ENCODE results near the gene ACSM6. TPM values are rescaled to one million over a fixed set of nuclear protein-coding genes. Genes with fewer than 3 reads are reported as not detected.

The ACSM6 gene
- total RNA-seq, 1 donor from 2014 or later = not detected

GRCh38 chr10:95181726-95182125 is 12.3 kb upstream of the ACSM6 start:
- no peak for TF ChIP-seq CTCF (IDR thresholded peaks at IDR 0.05)
- Mint-ChIP-seq H3K4me3 (ENCODE audit: unreplicated experiment) (no peak overlapping the region), H3K36me3 (ENCODE audit: unreplicated experiment) (no peaks in the 10 kb centered on the region), H3K9me3 (ENCODE audit: unreplicated experiment) (no peaks in the 10 kb centered on the region), H3K4me1 (ENCODE audit: unreplicated experiment) (peaks cover 5% of the 10 kb centered on the region), H3K27ac (ENCODE audit: unreplicated experiment) (no peak overlapping the region), H3K27me3 (ENCODE audit: unreplicated experiment) (peaks cover 50% of the 10 kb centered on the region)
- no peak for DNase-seq (ENCODE audit: extremely low spot score, unreplicated experiment)

GRCh38 chr10:95183271-95184230 is 10.5 kb upstream of the ACSM6 start:
- H3K36me3 Mint-ChIP-seq (ENCODE audit: unreplicated experiment) = no peaks in the 10 kb centered on the region
- peaks cover 48% of the 10 kb centered on the region for H3K27me3 Mint-ChIP-seq (ENCODE audit: unreplicated experiment)
- H3K9me3 Mint-ChIP-seq (ENCODE audit: unreplicated experiment) = no peaks in the 10 kb centered on the region
- peaks cover 5% of the 10 kb centered on the region for H3K4me1 Mint-ChIP-seq (ENCODE audit: unreplicated experiment)
- DNase-seq (ENCODE audit: extremely low spot score, unreplicated experiment) = peak; percentile 93
- H3K27ac Mint-ChIP-seq (ENCODE audit: unreplicated experiment) = no peak overlapping the region
- TF ChIP-seq CTCF (IDR thresholded peaks at IDR 0.05) = peak; percentile 100
- H3K4me3 Mint-ChIP-seq (ENCODE audit: unreplicated experiment) = peak overlapping the region; percentile 72

- no peak for DNase-seq (ENCODE audit: extremely low spot score, unreplicated experiment)
- no peaks in the 10 kb centered on the region for H3K36me3 Mint-ChIP-seq (ENCODE audit: unreplicated experiment)
- H3K27me3 Mint-ChIP-seq (ENCODE audit: unreplicated experiment) = peaks cover 35% of the 10 kb centered on the region
- no peaks in the 10 kb centered on the region for H3K9me3 Mint-ChIP-seq (ENCODE audit: unreplicated experiment)
- no peak overlapping the region for H3K27ac Mint-ChIP-seq (ENCODE audit: unreplicated experiment)
- no peak for TF ChIP-seq CTCF (IDR thresholded peaks at IDR 0.05)
- H3K4me1 Mint-ChIP-seq (ENCODE audit: unreplicated experiment) = peaks cover 5% of the 10 kb centered on the region
- no peak overlapping the region for H3K4me3 Mint-ChIP-seq (ENCODE audit: unreplicated experiment)
Observed at GRCh38 chr10:95187617-95188016, 6.4 kb upstream of the ACSM6 start.

- no peaks in the 10 kb centered on the region for H3K36me3 Mint-ChIP-seq (ENCODE audit: unreplicated experiment)
Observed at GRCh38 chr10:95188593-95188992, 5.4 kb upstream of the ACSM6 start.

More at GRCh38 chr10:95188593-95188992, 5.4 kb upstream of the ACSM6 start:
- TF ChIP-seq CTCF (IDR thresholded peaks at IDR 0.05) = no peak
- Mint-ChIP-seq H3K9me3 (ENCODE audit: unreplicated experiment) (no peaks in the 10 kb centered on the region), H3K4me1 (ENCODE audit: unreplicated experiment) (peaks cover 2% of the 10 kb centered on the region), H3K27ac (ENCODE audit: unreplicated experiment) (no peak overlapping the region), H3K27me3 (ENCODE audit: unreplicated experiment) (peaks cover 32% of the 10 kb centered on the region), H3K4me3 (ENCODE audit: unreplicated experiment) (no peak overlapping the region)
- no peak for DNase-seq (ENCODE audit: extremely low spot score, unreplicated experiment)
